GM10248 (cell line): Measurements from ENCODE around the gene CCL23.

Experiments
- CTCF ChIA-PET: fragments of 300-600 bp; sonication (Branson Sonifier 250); formaldehyde crosslinking; extraction: SDS; loops from one replicate; lab custom pipeline; 2021; ENCODE audit warnings: antibody characterized with exemption; lab: Yijun Ruan, JAX
- POLR2A ChIA-PET: fragments of 350-650 bp; sonication (Branson Sonifier 250); formaldehyde crosslinking; extraction: SDS; loops from one replicate; lab custom pipeline; 2020; ENCODE audit warnings: antibody characterized with exemption; lab: Yijun Ruan, JAX
- DNase-seq: peaks from one replicate; pipeline ENCODE4 v3.0.0; 2012; ENCODE audit errors: extremely low spot score
- TF ChIP-seq, protein P1 (sequence below): IDR thresholded peaks from 2 replicates; pipeline ENCODE4 v1.5.1; 2012; ENCODE audit warnings: mild to moderate bottlenecking, low read depth; ENCODE audit errors: extremely low read depth, missing control alignments, control extremely low read depth

CCL23 gene, protein sequence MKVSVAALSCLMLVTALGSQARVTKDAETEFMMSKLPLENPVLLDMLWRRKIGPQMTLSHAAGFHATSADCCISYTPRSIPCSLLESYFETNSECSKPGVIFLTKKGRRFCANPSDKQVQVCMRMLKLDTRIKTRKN

DNA sequence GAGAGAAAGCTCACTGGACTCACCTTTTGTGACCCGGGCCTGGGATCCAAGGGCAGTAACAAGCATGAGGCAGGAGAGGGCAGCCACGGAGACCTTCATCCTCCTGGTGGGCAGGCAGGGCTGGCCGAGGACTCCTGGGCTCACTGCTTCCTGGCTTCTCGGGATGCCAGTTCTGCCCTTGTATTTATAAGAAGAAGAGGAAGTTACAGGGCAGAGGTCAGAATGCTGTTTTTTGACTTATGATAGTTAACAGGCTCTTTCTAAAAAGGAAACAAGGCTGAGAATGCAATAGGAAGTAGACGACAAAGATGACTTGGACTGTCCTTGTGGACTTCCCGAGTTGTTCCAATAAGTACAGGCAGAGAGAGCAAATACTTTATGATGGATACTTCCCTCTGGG, at the start of gene CCL23:
Gene CCL23 (minus strand): TSS at position 174 of the 400 bp plus-strand sequence. CDS start 75 bp downstream, at position 99.
- no peak for DNase-seq
- ChIA-PET CTCF (interaction anchor here (0.8 to 2.9 kb wide), 2 partner anchors 48 to 55 kb away, joined by 3 to 15 read pairs; no protein-coding TSS in a partner anchor), POLR2A (no interaction called here)
- TF ChIP-seq, protein P1, sequence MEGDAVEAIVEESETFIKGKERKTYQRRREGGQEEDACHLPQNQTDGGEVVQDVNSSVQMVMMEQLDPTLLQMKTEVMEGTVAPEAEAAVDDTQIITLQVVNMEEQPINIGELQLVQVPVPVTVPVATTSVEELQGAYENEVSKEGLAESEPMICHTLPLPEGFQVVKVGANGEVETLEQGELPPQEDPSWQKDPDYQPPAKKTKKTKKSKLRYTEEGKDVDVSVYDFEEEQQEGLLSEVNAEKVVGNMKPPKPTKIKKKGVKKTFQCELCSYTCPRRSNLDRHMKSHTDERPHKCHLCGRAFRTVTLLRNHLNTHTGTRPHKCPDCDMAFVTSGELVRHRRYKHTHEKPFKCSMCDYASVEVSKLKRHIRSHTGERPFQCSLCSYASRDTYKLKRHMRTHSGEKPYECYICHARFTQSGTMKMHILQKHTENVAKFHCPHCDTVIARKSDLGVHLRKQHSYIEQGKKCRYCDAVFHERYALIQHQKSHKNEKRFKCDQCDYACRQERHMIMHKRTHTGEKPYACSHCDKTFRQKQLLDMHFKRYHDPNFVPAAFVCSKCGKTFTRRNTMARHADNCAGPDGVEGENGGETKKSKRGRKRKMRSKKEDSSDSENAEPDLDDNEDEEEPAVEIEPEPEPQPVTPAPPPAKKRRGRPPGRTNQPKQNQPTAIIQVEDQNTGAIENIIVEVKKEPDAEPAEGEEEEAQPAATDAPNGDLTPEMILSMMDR = no peak

DNA sequence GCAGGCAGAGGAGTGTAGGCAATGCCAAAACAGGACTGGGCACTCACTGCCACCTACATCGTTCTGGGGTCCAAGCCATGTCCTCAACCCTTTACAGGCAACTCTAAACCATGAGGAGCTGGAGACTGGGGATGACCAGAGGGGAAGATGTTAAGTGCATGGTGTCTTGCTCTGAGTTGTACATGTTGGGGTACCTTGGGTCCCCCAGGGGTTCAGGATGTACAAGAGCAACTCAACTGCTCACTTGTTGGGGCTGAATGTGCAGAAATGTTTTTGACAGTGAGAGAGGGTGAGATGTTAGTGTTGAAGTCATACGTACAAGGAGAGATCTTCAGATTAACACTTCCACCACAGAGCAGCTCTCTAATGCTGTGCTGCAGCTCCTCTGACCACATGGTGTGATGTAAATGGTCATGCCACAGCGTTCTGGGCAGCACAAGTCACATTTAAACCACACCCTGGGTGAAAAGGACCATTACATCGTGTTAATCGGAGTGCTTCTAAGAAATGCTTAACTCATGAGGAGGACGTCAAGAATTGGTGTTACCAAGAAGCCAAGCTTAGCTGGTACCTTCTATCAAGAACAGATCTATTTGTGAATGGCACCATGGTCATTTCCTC, 48.7 kb upstream of the CCL23 start:
- no peak for DNase-seq
- ChIA-PET CTCF (interaction anchor here (1.0 to 2.7 kb wide), 6 partner anchors 11 to 97 kb away, joined by 3 to 10 read pairs (median 4); partner anchors contain the start of gene CCL16), POLR2A (no interaction called here)
- TF ChIP-seq, protein P1 = no peak

DNA sequence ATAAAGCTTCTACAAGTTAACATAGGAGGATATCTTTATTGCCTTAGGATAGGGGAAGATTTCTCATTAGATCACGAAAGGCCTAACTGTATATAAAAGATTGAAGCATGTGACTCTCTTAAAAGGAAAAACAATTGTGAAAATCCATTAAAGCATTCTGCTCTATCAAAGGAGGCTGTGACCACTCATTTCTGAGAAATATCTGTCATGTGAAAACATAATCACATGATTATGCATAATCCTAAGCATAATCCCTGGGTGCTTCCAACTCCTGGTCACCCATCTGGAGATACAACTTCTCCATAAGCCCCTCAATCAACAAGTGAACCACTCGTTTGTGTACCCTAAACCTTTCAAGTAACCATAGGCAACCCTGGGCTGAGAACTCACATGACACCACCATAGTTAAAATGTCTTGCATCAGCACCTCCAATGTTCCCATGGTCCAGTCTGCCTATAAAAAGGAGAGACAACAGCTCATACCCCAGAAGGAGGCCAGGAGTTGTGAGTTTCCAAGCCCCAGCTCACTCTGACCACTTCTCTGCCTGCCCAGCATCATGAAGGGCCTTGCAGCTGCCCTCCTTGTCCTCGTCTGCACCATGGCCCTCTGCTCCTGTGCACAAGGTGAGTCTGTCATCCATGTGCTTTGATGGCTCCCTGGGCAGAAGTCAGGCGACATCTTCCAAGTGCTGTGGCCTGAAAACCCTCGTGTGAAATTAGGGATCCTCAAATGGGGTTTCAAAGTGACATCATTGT, 46.2 kb upstream of the CCL23 start, which contains the start of gene CCL18:
Gene CCL18 (plus strand): TSS at position 487 of the 756 bp plus-strand sequence. CDS start 71 bp downstream, at position 558.
- ChIA-PET POLR2A (no interaction called here), CTCF (interaction anchor here (0.8 to 4.4 kb wide), 4 partner anchors 8 to 95 kb away, joined by 3 to 27 read pairs (median 6); no protein-coding TSS in a partner anchor)
- no peak for DNase-seq
- TF ChIP-seq, protein P1 = no peak

DNA sequence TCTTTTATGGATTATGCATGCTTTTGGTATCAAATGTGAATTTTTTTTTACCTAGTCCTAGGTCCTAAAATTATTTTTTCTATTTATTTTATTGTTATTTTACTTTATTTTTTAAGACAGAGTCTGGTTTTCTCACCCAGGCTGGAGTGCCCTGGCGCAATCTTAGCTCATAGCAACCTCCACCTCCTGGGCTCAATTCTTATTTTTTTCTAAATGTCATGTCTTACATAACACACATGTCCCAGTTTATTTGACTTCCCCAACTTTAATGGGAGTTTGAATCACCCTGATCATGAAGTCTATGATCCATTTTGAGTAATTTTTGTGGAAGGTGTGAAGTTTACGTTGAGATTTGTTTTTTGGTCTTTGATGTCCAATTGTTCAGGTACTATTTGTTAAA, 43.0 kb upstream of the CCL23 start:
- ChIA-PET CTCF (interaction anchor here (4.4 kb wide), 1 partner anchor 11 kb away, joined by 27 read pairs; no protein-coding TSS in a partner anchor), POLR2A (no interaction called here)
- TF ChIP-seq, protein P1 = no peak
- no peak for DNase-seq

DNA sequence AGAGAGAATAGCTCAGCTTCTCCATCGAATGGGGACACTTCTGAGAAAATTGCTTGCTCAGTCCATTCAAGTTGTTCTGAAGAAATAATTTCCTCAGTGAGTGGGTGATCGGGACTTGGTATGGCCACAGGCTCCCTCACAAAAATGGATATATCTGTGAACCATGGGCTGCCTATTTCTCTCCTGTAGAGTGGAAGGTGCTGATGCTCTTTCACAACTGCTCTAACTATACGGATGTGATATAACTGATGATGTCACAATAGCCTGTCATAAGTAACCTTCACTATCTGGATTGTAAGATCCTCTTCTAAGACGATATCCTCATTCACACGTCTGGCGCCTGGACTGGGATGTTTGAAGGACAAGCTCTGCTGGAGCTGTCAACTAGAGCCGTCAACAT, 41.6 kb upstream of the CCL23 start:
- CTCF ChIA-PET = interaction anchor here (7.5 kb wide), 1 partner anchor 11 kb away, joined by 67 read pairs; no protein-coding TSS in a partner anchor
- TF ChIP-seq, protein P1 = no peak
- DNase-seq = no peak
- POLR2A ChIA-PET = interaction anchor here (0.6 kb wide), 1 partner anchor 476 kb away, joined by 6 read pairs; no protein-coding TSS in a partner anchor

DNA sequence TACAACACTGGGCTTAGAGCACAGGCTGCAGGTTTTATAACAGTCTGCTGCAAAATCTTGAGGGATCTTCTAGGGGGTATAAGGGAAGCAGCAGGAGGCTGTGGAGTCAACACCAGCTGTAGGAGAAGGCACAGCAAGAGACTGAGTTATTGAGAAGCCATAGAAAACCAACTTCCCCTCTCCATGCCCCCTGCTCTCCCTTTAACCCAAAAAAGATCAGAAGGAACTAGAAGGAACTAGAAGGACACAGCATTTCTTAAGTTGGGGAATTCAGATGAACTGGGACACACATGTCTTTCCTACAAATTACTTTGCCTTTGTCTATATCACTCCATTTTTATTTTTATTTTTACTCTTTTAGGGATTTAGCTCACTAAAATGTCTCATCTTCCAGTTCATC, 40.1 kb upstream of the CCL23 start:
- ChIA-PET CTCF (interaction anchor here (1.3 to 7.5 kb wide), 5 partner anchors 10 to 89 kb away, joined by 3 to 67 read pairs (median 4); no protein-coding TSS in a partner anchor), POLR2A (no interaction called here)

More for the DNA sequence above, 40.1 kb upstream of the CCL23 start:
- DNase-seq = no peak
- TF ChIP-seq, protein P1 = no peak
